Activated CD8-positive, alpha-beta memory T cell treated with anti-CD3 and anti-CD28 coated beads, Interleukin-2, amount 50 U/mL, for 24 hours (primary cell): ENCODE measurements around the gene VN1R5.
"Not testable (repeated sequence)": the region's sequence is repeated elsewhere in the genome, so short reads cannot be mapped to it uniquely, and the experiment has no call there.

Experiments used
- DNase-seq: peaks from one replicate; pipeline ENCODE4 v3.0.0-alpha.2; 2020; ENCODE audit errors: extremely low read depth

The VN1R5 gene

DNA sequence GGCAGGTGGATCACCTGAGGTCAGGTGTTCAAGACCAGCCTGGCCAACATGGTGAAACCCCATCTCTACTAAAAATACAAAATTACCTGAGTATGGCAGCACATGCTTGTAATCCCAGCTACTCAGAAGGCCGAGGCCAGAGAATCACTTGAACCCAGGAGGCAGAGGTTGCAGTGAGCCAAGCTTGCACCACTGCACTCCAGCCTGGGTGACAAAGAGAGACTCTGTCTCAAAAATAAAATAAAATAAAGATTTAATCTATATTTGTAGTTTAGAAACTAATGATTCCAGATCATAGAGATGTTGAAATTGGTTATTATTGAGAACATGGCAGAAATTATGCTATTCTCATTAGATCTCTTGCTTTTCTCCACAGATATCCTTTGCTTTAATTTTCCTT is at the start of gene VN1R5:
VN1R5 (plus strand) TSS at position 301 of the 400 bp plus-strand sequence.
- not testable (repeated sequence) for DNase-seq

DNA sequence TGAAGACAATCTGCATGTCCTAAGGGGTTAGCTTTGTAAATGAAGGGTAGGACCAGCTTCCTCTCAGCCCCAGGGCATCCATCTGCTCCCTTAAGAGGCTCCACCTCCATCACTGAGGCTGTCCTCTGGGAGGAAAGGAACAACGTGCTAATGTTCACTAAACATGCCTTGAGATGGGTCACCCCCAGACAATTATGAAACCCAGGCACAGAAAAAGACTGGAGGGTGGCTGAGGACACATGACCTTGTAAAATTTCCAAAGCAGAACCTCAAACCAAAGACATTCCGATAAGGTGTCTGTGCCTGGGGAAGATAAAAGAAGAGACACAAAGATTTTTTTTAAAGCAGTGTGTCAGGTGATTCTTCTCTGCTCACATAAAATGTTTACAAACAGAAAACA is 46.5 kb upstream of the VN1R5 start:
- no peak for DNase-seq

DNA sequence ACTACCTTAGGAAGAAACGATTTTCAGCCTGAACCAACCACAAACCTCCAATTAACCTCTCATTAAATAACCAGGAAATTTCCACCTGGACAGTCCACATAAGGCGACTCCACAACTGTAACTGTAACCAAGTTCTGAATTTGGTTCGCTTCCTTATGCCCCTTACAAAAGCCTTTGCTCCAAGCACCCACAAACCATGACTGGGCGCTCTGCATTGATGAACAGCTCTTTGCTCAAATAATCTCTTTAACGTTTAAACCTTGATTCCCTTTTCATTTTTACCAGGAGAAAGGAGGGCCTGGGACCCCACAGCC is 45.9 kb upstream of the VN1R5 start:
- DNase-seq, result no peak

DNA sequence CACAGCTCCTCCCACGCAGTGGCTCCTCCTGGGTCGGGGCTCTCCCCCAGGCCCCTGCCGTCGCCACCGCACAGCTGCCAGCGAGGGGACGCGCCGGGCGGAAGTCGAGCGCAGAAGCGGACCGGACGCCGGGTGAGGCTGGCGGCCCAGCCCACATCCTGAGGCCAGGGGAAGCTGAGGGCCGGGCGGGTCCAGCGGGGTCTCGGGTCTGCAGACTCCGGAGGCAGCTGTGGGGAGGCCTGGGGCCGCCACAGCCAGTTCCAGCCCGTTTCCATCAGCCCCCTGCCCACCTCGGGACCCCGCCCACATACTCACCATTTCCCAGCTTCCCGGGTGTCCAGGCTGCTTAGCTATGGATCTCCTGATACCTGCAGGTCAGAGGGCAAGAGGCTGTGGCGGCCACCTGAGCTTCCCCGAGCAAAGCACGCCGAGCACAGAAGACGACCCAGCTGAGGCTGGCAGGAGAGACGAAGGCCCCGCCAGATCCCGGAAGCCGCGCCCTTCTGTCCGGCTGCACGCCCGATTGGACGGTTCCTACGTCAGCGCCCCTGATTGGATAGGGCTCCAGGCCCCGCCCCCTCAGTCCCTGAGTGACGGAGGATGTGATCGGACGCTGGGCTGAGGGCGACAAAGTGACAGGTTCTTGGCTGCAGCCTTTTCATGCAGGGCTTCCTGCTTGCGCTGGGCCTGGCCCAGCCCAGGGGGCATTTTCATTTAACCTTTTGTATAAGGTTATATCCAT is 45.3 kb upstream of the VN1R5 start:
- DNase-seq, result peak; percentile 86

- no peak for DNase-seq
Observed at GRCh38 chr1:247211339-247211738, 44.5 kb upstream of the VN1R5 start.

- DNase-seq, result no peak
Observed at GRCh38 chr1:247212012-247212411, 43.9 kb upstream of the VN1R5 start.

- DNase-seq, result no peak
Observed at GRCh38 chr1:247212627-247213617, 43.0 kb upstream of the VN1R5 start.

DNA sequence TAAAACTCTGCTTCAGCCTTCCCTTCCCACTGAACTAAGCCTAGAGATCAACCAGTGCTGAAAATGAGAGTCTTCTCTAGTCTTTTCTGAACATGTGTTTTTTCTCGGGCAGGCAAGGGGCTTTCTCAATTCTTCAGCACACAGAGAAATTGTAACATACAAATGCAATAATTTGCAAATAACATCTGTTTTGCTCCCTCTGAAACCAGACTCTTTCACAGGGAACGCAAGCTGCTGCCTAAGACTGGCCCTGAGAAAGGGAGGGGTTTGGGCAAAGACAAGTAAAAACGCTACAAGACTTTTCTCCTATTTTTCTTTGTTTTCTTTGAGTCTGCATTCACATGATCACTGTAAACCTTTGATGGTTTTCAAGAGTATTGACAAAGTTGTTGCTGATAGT is 39.6 kb upstream of the VN1R5 start:
- no peak for DNase-seq

DNA sequence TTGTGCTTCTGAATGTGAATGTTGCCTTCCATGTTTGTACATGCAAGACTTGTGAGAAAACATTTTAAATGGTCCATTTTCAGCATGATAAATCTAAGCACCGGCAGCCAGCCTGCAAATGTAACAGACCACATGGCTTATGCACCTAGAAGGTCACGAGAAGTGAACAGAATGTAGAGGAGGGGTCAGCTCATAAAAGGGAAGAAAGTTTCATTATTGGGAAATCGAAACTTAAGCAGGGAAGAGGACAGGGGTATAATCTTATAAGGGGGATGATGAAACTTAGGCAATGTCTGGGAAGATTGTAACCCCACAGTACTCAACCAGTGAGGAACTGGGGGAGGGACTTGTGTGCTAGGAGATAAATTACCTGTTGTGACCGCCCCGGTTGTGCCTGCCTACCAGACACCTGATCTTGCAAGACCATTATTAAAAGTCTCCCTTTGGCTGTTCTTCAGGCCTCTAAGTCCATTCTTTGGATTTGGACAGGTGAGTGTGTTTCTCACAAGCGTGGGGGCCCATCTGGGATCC is 37.7 kb upstream of the VN1R5 start:
- DNase-seq, result no peak

DNA sequence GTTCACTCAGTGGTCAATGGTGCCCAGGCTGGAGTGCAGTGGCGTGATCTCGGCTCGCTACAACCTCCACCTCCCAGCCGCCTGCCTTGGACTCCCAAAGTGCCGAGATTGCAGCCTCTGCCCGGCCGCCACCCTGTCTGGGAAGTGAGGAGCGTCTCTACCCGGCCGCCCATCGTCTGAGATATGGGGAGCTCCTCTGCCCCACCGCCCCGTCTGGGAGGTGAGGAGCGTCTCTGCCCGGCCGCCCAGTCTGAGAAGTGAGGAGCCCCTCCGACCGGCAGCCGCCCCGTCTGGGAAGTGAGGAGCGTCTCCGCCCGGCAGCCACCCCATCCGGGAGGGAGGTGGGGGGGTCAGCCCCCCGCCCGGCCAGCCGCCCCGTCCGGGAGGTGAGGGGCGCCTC is 35.6 kb upstream of the VN1R5 start:
- not testable (repeated sequence) for DNase-seq

- DNase-seq, result no peak
Observed at GRCh38 chr1:247222840-247223239, 33.0 kb upstream of the VN1R5 start.

DNA sequence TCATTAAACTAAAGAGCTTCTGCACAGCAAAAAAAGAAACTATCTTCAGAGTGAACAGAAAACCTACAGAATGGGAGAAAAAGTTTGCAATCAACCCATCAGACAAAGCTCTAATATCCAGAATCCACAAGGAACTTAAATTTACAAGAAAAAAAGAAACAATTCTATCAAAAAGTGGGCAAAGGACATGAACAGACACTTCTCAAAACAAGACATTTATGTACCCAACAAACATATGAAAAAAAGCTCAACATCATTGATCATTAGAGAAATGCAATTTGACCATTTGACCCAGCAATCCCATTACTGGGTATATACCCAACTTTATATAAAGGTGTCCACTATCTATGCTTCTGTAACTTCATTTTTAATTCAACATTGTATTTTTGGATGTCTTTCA is 31.1 kb upstream of the VN1R5 start:
- no peak for DNase-seq

GRCh38 chr1:247228133-247228532 is 27.7 kb upstream of the VN1R5 start:
- DNase-seq, result no peak

DNA sequence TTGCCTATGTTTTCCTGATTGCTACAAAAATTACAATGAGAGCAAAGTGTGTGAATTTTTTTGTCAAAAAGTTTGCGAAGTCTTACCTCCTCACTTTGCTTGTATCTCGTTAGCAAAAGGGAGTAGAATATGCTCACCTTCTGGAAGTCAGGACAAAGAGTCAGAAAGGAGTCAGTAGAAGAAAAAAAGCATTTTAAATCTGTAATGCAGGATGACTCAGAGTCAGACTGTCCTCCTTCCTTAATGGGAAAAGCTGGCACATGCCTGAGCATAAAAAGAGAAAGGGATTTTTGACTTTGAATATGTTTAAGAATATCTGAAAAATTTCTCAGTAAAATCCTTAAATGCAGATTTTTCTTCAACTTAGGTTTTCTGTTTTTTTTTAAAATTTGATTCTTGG is 14.2 kb upstream of the VN1R5 start:
- no peak for DNase-seq

GRCh38 chr1:247243524-247244137 is 12.2 kb upstream of the VN1R5 start:
- no peak for DNase-seq

GRCh38 chr1:247246325-247247115 is 9.4 kb upstream of the VN1R5 start:
- DNase-seq, result no peak

DNA sequence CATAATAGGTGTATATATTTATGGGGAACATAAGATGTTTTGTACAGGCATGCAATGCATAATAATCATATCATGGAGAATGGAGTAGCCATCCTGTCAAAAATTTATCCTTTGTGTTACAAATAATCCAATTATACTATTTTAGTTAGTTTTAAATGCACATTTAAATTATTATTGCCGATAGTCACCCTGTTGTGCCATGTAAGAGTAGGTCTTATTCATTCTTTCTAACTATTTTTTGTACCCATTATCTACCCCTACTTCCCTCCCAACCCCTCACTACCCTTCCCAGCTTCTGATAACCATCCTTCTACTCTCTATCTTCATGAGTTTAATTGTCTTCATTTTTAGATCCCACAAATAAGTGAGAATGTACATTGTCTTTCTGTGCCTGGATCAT is 8.3 kb upstream of the VN1R5 start:
- no peak for DNase-seq

GRCh38 chr1:247266053-247266452 is 10.2 kb downstream of the VN1R5 start:
- DNase-seq, result no peak

GRCh38 chr1:247268390-247269045 is 12.6 kb downstream of the VN1R5 start:
- DNase-seq, result no peak

DNA sequence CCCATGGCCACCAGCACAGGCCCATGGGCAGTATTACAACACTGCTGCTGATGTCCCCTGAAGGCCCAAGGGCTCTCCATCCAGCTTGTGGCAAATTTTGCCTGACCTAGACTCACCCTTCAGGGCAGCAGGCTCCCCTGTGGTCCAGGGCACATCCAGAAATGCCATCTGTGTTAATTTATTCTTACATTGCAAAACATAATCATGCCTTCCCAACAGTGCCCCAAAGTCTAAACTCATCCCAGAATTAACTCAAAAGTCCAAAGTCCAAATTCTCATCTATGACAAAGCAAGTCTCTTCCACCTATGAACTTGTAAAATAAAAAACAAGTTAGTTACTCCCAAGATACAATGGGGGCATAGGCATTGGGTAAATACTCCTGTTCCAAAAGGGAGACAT is 13.3 kb downstream of the VN1R5 start:
- DNase-seq, result no peak

DNA sequence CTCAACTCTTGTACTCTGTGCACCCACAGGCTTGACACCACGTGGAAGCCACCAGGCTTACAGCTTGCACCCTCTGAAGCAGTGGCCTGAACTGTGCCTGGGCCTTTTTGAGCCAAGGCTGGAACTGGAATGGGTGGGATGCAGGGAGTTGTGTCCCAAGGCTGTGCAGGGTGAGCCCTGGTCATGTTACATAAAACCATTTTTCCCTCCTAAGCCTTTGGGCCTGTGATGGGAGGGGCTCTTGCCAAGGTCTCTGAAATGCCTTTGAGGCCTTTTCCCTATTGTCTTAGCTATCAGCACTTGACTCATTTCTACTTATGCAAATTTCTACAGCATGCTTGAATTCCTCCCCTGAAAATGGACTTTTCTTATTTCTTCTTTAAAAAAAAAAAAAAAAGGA is 14.1 kb downstream of the VN1R5 start:
- no peak for DNase-seq
